Right atrium auricular region (tissue), 2 donors: ENCODE results near the gene GIMAP2. TPM values are rescaled to one million over a fixed set of nuclear protein-coding genes. Genes with fewer than 3 reads are reported as not detected.

ENCODE experiments used
- DNase-seq: peaks from one replicate; pipeline ENCODE4 v3.0.0-alpha.2; 2019; ENCODE audit warnings: low spot score
- H3K27ac ChIP-seq, 2 donors: fragments of 200-600 bp; sonication (generic); 1 replicate in 1 of 2; 2 replicates in 1 of 2; pipeline ENCODE4 v1.5.1; 2016 to 2019
- H3K27me3 ChIP-seq, 2 donors: fragments of 200-600 bp; sonication (generic); one replicate each; pipeline versions ENCODE4 v1.5.1 to v1.6.0; 2017 to 2019
- H3K36me3 ChIP-seq: fragments of 200-600 bp; sonication (generic); one replicate; pipeline ENCODE4 v1.5.1; 2016
- H3K4me1 ChIP-seq, 2 donors: fragments of 200-600 bp; sonication (generic); one replicate each; pipeline versions ENCODE4 v1.5.1 to v1.6.0; 2017 to 2019
- H3K4me3 ChIP-seq, 2 donors: fragments of 200-600 bp; sonication (generic); 1 replicate in 1 of 2; 2 replicates in 1 of 2; pipeline ENCODE4 v1.5.1; 2017 to 2019; ENCODE audit warnings: mild to moderate bottlenecking in 1 of 2, moderate library complexity in 1 of 2
- H3K9me3 ChIP-seq, 2 donors: fragments of 200-600 bp; sonication (generic); one replicate each; pipeline ENCODE4 v1.5.1; 2019
- total RNA-seq, 2 donors: library from RNA; depleted of rRNA; stranded (reverse); fragments of >200 nt; gene quantifications; one replicate each; pipeline ENCODE4 v1.1.0, GENCODE V29; 2016
- TF ChIP-seq, protein P1 (sequence below), 2 donors: fragments of 200-600 bp; sonication (generic); IDR thresholded peaks; one replicate each; pipeline ENCODE4 v1.5.1; 2019; ENCODE audit warnings: antibody characterized with exemption in 2 of 2

GIMAP2 gene
- total RNA-seq, 2 donors from 2014 or later: 3.8 to 8.3 TPM

DNA sequence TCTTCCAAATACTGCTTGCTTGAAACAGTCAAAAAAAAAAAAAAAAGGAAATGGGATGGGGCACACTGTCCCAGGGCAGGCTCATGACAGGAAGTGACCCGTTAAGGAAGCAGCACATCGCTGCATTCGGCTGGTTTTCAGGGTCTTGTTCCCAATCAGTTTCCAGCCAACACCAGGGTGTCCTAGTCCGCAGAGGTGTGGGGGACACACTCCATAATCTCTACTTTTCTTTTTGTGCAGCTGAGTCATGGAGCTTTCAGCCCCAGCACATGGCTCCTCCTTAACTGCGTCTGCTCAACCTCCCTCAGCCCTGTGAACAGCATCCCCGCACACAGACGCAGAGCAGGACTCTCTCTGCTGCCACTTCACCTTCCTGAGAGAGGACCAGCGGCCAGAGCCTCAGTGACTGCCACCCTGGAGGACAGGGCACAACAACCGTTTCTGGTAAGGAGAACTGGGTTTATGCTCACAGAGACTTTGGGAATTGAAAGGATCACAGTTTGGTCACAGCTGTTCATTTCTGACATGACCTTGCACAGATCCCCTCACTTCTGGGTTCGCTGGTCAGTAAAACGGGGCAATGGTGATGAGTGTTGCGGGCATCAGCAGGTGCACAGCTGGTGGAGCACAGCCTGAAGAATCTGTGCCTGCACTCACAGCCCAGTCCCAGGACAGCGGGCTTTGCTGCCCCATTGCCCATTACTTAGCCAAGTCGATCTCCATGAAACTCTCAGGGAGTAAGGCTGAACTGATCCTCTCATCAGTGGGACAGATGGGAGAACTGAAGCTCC is 52.0 kb downstream of the GIMAP2 start, which contains the start of gene GIMAP5:
Gene GIMAP5, plus strand, starts transcription at position 154 of the 791 bp plus-strand sequence. CDS start 3,467 bp downstream, outside the sequence.
- no peaks in the 10 kb centered on the region for H3K27me3 ChIP-seq
- TF ChIP-seq, protein P1, sequence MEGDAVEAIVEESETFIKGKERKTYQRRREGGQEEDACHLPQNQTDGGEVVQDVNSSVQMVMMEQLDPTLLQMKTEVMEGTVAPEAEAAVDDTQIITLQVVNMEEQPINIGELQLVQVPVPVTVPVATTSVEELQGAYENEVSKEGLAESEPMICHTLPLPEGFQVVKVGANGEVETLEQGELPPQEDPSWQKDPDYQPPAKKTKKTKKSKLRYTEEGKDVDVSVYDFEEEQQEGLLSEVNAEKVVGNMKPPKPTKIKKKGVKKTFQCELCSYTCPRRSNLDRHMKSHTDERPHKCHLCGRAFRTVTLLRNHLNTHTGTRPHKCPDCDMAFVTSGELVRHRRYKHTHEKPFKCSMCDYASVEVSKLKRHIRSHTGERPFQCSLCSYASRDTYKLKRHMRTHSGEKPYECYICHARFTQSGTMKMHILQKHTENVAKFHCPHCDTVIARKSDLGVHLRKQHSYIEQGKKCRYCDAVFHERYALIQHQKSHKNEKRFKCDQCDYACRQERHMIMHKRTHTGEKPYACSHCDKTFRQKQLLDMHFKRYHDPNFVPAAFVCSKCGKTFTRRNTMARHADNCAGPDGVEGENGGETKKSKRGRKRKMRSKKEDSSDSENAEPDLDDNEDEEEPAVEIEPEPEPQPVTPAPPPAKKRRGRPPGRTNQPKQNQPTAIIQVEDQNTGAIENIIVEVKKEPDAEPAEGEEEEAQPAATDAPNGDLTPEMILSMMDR (IDR thresholded peaks at IDR 0.05): no peak
- H3K9me3 ChIP-seq: no peaks in the 10 kb centered on the region
- peak within 1 kb of the TSS; percentile 67 to 70 for H3K27ac ChIP-seq
- peak within 1 kb of the TSS; percentile 36 to 50 for H3K4me3 ChIP-seq
- peaks cover 0 to 7% of the 10 kb centered on the region in 2 donors for H3K4me1 ChIP-seq
- DNase-seq: no peak
- peaks cover 9% of the 10 kb centered on the region for H3K36me3 ChIP-seq

DNA sequence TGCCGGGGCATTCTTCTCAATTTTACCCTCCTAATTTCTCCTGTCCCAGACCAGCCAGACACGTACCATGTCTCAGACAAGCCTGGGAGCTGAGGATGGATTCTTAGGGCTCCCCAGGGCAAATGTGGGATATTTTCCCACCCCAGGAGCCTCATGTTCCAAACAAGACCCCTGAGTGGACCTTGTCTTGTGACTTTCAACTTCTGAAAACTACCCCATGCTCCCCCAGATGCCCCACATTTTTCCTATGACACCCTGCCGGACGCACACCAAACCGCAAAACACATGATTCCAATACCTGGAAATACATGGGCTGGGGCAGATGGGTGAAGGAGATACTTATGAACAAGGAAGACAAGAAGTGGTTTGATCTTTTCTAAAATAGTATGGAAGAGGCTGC is 52.6 kb downstream of the GIMAP2 start:
- H3K4me1 ChIP-seq: peaks cover 0 to 10% of the 10 kb centered on the region in 2 donors
- no peak for DNase-seq
- H3K36me3 ChIP-seq: peaks cover 15% of the 10 kb centered on the region
- TF ChIP-seq, protein P1 (IDR thresholded peaks at IDR 0.05): no peak
- no peaks in the 10 kb centered on the region for H3K27me3 ChIP-seq
- H3K4me3 ChIP-seq: peak overlapping the region; percentile 36 to 50
- H3K27ac ChIP-seq: peak overlapping the region; percentile 67 to 70
- H3K9me3 ChIP-seq: no peaks in the 10 kb centered on the region

DNA sequence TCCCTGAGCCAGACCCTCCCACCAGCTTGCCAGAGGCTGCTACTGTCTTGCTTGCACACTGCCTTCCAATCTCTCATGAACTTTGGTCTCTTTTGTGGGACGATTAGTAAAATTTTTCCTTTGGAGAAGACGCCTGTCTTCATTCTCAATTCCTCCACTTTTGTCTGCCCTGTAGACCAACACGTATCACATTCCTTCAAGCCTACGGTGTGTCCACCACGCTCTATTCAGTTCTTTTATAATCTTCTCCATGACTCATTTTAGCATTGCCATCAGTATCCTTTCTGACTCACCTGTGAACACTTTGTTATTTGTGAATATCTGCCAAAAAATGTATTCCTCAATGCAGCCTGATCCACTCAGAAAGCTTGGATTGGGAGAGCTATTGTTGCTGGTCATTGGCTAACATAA is 53.1 kb downstream of the GIMAP2 start:
- no peak for DNase-seq
- TF ChIP-seq, protein P1 (IDR thresholded peaks at IDR 0.05): no peak
- Histone ChIP-seq H3K27ac (peak overlapping the region; percentile 67 to 70), H3K36me3 (peaks cover 19% of the 10 kb centered on the region), H3K4me3 (peak overlapping the region; percentile 36 to 50), H3K27me3 (no peaks in the 10 kb centered on the region), H3K4me1 (peaks cover 0 to 15% of the 10 kb centered on the region in 2 donors), H3K9me3 (no peaks in the 10 kb centered on the region)

DNA sequence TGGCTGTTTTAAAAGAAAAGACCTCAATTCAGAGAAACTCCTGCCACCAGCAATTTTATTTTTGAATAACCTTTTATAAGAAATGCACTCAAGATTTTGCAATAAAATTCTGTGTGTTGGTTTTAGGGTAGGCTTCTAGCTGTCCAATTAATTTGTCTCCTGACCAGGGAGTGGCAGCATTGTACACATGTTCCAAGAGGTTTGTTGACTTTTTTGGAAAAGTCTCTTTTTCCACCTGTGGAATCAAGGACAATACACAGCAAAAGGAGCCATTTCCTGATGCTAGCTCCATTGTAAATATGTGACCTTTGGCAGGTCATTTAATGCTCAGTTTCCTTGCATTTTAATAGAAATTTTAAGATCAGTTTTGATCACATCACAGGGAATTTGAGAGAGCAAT is 53.5 kb downstream of the GIMAP2 start:
- TF ChIP-seq, protein P1 (IDR thresholded peaks at IDR 0.05): peak; percentile 17 to 62
- Histone ChIP-seq H3K4me1 (peaks cover 0 to 19% of the 10 kb centered on the region in 2 donors), H3K9me3 (no peaks in the 10 kb centered on the region), H3K4me3 (peak overlapping the region; percentile 36 to 50), H3K27me3 (no peaks in the 10 kb centered on the region), H3K36me3 (peaks cover 19% of the 10 kb centered on the region), H3K27ac (peak overlapping the region; percentile 67 to 70)
- DNase-seq: no peak

DNA sequence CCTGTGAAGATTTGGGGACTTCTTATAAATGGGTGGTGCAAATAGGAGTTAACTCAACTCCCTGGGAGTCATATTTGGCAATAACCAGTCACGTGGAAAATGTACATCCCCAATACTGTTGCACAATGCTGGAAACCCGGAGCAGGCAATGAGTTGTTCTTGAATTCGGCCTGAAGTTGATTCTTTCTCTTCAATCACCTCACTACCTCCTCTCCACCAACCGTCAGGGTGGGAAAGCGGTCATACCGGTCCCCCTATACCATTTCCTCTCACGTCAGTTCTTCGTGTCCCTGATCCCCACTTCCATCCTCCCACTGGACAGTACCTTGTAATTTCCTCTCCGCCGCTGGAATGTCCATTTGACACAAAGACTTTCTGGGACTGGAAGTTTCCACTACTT is 54.5 kb downstream of the GIMAP2 start:
- Histone ChIP-seq H3K36me3 (peaks cover 19% of the 10 kb centered on the region), H3K4me1 (peaks cover 0 to 27% of the 10 kb centered on the region in 2 donors), H3K4me3 (peak overlapping the region; percentile 16 to 50), H3K27ac (peak overlapping the region; percentile 67 to 70), H3K9me3 (no peaks in the 10 kb centered on the region), H3K27me3 (no peaks in the 10 kb centered on the region)
- no peak for DNase-seq
- TF ChIP-seq, protein P1 (IDR thresholded peaks at IDR 0.05): no peak
